HL-60 (cell line): ENCODE measurements around the gene HMCN1.

Experiments
- DNase-seq, 2 experiments: peaks; one replicate each; pipeline ENCODE4 v3.0.0-alpha.2; 2010 to 2020; ENCODE audit warnings: low read depth in 1 of 2, low spot score in 1 of 2
- H3K27ac ChIP-seq: fragments of 250-450 bp; sonication (Bioruptor Pico); replicated peaks from 2 replicates; pipeline ENCODE4 v1.5.1; 2020; ENCODE audit warnings: mild to moderate bottlenecking, moderate library complexity
- H3K27me3 ChIP-seq: fragments of 250-450 bp; sonication (Bioruptor Pico); 2 replicates; pipeline ENCODE4 v1.5.1; 2021; ENCODE audit warnings: mild to moderate bottlenecking, moderate library complexity; ENCODE audit not compliant: insufficient read depth, poor library complexity, severe bottlenecking
- H3K4me3 ChIP-seq: replicated peaks from 2 replicates; pipeline ENCODE4 v1.5.1; 2011; ENCODE audit warnings: mild to moderate bottlenecking, control low read depth, low read length; ENCODE audit not compliant: insufficient read depth
- CTCF ChIP-seq: IDR thresholded peaks from one replicate; pipeline ENCODE4 v1.5.1; 2011; ENCODE audit warnings: low read length, control low read depth, inconsistent platforms; ENCODE audit not compliant: insufficient read depth
- GABPA ChIP-seq: IDR thresholded peaks from 2 replicates; pipeline ENCODE4 v1.6.1; 2012; ENCODE audit warnings: low read depth
- POLR2AphosphoS5 ChIP-seq: IDR thresholded peaks from 2 replicates; pipeline ENCODE4 v1.6.1; 2012; ENCODE audit warnings: low read depth
- REST ChIP-seq: IDR thresholded peaks from 2 replicates; pipeline ENCODE4 v1.6.1; 2012; ENCODE audit warnings: low read depth; ENCODE audit not compliant: insufficient replicate concordance
- SPI1 ChIP-seq: IDR thresholded peaks from 2 replicates; pipeline ENCODE4 v1.6.1; 2012; ENCODE audit warnings: low read depth, mild to moderate bottlenecking, borderline replicate concordance

The HMCN1 gene

GRCh38 chr1:185727726-185728125 lies 6.5 kb upstream of the HMCN1 start:
- no peak for DNase-seq
- TF ChIP-seq CTCF: no peak
- no peak for TF ChIP-seq SPI1
- no peak for TF ChIP-seq POLR2AphosphoS5
- TF ChIP-seq REST: no peak
- TF ChIP-seq GABPA: no peak
- H3K4me3 ChIP-seq: no peak overlapping the region
- H3K27me3 ChIP-seq: peaks cover 4% of the 10 kb centered on the region
- H3K27ac ChIP-seq: no peak overlapping the region

GRCh38 chr1:185731446-185731845 lies 2.7 kb upstream of the HMCN1 start:
- TF ChIP-seq CTCF: no peak
- no peak for TF ChIP-seq SPI1
- no peak for TF ChIP-seq REST
- no peak for TF ChIP-seq GABPA
- TF ChIP-seq POLR2AphosphoS5: no peak
- Histone ChIP-seq H3K27me3 (peaks cover 23% of the 10 kb centered on the region), H3K27ac (no peak overlapping the region), H3K4me3 (no peak overlapping the region)
- no peak for DNase-seq

GRCh38 chr1:185732951-185733350 lies 1.2 kb upstream of the HMCN1 start:
- Histone ChIP-seq H3K27ac (no peak overlapping the region), H3K4me3 (no peak overlapping the region), H3K27me3 (peaks cover 24% of the 10 kb centered on the region)
- TF ChIP-seq GABPA: no peak
- TF ChIP-seq CTCF: no peak
- TF ChIP-seq POLR2AphosphoS5: no peak
- no peak for TF ChIP-seq REST
- TF ChIP-seq SPI1: no peak
- no peak for DNase-seq
